Stimulated activated CD4-positive, alpha-beta T cell treated with anti-CD3 and anti-CD28 coated beads, Interleukin-2, amount 100 ng/mL, for 4 hours (primary cell): ENCODE measurements around the gene PCSK7.
"Not testable (repeated sequence)": the region's sequence is repeated elsewhere in the genome, so short reads cannot be mapped to it uniquely, and the experiment has no call there.

Source experiments
- DNase-seq: peaks from one replicate; pipeline ENCODE4 v3.0.0-alpha.2; 2020; ENCODE audit warnings: low read depth

PCSK7 gene

GRCh38 chr11:117217141-117218084, 14.5 kb downstream of the PCSK7 start:
- DNase-seq, result no peak

GRCh38 chr11:117214404-117215110, 17.3 kb downstream of the PCSK7 start:
- DNase-seq, result no peak

GRCh38 chr11:117212697-117213355, 19.0 kb downstream of the PCSK7 start:
- DNase-seq, result no peak

GRCh38 chr11:117210620-117211019, 21.3 kb downstream of the PCSK7 start:
- DNase-seq, result no peak

- DNase-seq, result not testable (repeated sequence)
These were observed 22.3 kb downstream of the PCSK7 start for GRCh38 chr11:117209351-117210125.

GRCh38 chr11:117208710-117209109, 23.2 kb downstream of the PCSK7 start:
- not testable (repeated sequence) for DNase-seq

- DNase-seq, result not testable (repeated sequence)
These were observed 24.4 kb downstream of the PCSK7 start for GRCh38 chr11:117207481-117207880.

GRCh38 chr11:117206859-117207258, 25.0 kb downstream of the PCSK7 start:
- DNase-seq, result not testable (repeated sequence)

GRCh38 chr11:117206111-117206510, 25.8 kb downstream of the PCSK7 start:
- not testable (repeated sequence) for DNase-seq

GRCh38 chr11:117205211-117205818, 26.6 kb downstream of the PCSK7 start:
- DNase-seq, result no peak

GRCh38 chr11:117204283-117205080, 27.4 kb downstream of the PCSK7 start:
- no peak for DNase-seq

- DNase-seq, result no peak
These were observed 28.8 kb downstream of the PCSK7 start for GRCh38 chr11:117203069-117203407.

- no peak for DNase-seq
These were observed 29.3 kb downstream of the PCSK7 start for GRCh38 chr11:117202386-117203068.

- DNase-seq, result no peak
These were observed 30.1 kb downstream of the PCSK7 start for GRCh38 chr11:117201658-117202305.

GRCh38 chr11:117200813-117201657, 30.8 kb downstream of the PCSK7 start:
- no peak for DNase-seq

- DNase-seq, result no peak
These were observed 31.7 kb downstream of the PCSK7 start for GRCh38 chr11:117199916-117200812.
